ENCODE data around the gene MYO5B. TPM values are rescaled to one million over a fixed set of nuclear protein-coding genes. Genes with fewer than 3 reads are reported as not detected.

The MYO5B gene
- total and polyA plus RNA-seq, 2 experiments from 2014 or later: 20.3 to 41.9 TPM

GRCh38 chr18:50006470-50007046 is 188.4 kb downstream of the MYO5B start:
- Histone ChIP-seq H3K36me3 (replicated peaks; ENCODE audit: insufficient read depth, low read depth) (no peaks in the 10 kb centered on the region), H3K27me3 (no peaks in the 10 kb centered on the region), H3K27ac (no peak overlapping the region), H3K4me3 (no peak overlapping the region), H4K20me1 (ENCODE audit: insufficient read depth, poor library complexity, severe bottlenecking) (no peaks in the 10 kb centered on the region), H3K4me2 (no peak overlapping the region), H2AFZ (no peak overlapping the region), H3K4me1 (ENCODE audit: insufficient read depth) (peaks cover 1% of the 10 kb centered on the region), H3K9me2 (replicated peaks; ENCODE audit: insufficient read depth) (no peaks in the 10 kb centered on the region), H3K79me2 (no peaks in the 10 kb centered on the region), H3K9me3 (ENCODE audit: low read depth) (no peaks in the 10 kb centered on the region)
- TF ChIP-seq EZH2phosphoT487 (IDR thresholded peaks at IDR 0.05; ENCODE audit: low read depth, severe bottlenecking, unreplicated experiment) (no peak), CTCF (IDR thresholded peaks at IDR 0.05; ENCODE audit: poor library complexity) (no peak), EZH2 (IDR thresholded peaks at IDR 0.05; ENCODE audit: borderline replicate concordance) (no peak)
- WGBS (ENCODE audit: low lambda C conversion rate, missing lambda C conversion rate): 86% methylated on average over 2 of the region's 2 CpGs
- DNase-seq (ENCODE audit: low spot score): no peak

GRCh38 chr18:50004013-50004412 is 190.9 kb downstream of the MYO5B start:
- Histone ChIP-seq H3K27me3 (no peaks in the 10 kb centered on the region), H3K4me2 (no peak overlapping the region), H3K4me1 (ENCODE audit: insufficient read depth) (no peaks in the 10 kb centered on the region), H3K27ac (no peak overlapping the region), H3K79me2 (no peaks in the 10 kb centered on the region), H3K9me3 (ENCODE audit: low read depth) (no peaks in the 10 kb centered on the region), H3K9me2 (replicated peaks; ENCODE audit: insufficient read depth) (no peaks in the 10 kb centered on the region), H2AFZ (no peak overlapping the region), H3K36me3 (replicated peaks; ENCODE audit: insufficient read depth, low read depth) (no peaks in the 10 kb centered on the region), H3K4me3 (no peak overlapping the region), H4K20me1 (ENCODE audit: insufficient read depth, poor library complexity, severe bottlenecking) (no peaks in the 10 kb centered on the region)
- DNase-seq (ENCODE audit: low spot score): no peak
- TF ChIP-seq EZH2 (IDR thresholded peaks at IDR 0.05; ENCODE audit: borderline replicate concordance) (no peak), CTCF (IDR thresholded peaks at IDR 0.05; ENCODE audit: poor library complexity) (no peak), EZH2phosphoT487 (IDR thresholded peaks at IDR 0.05; ENCODE audit: low read depth, severe bottlenecking, unreplicated experiment) (no peak)
- 88% methylated on average over 4 of the region's 4 CpGs for WGBS (ENCODE audit: low lambda C conversion rate, missing lambda C conversion rate)

GRCh38 chr18:50002781-50003180 is 192.2 kb downstream of the MYO5B start:
- no peak for TF ChIP-seq EZH2 (IDR thresholded peaks at IDR 0.05; ENCODE audit: borderline replicate concordance)
- TF ChIP-seq CTCF (IDR thresholded peaks at IDR 0.05; ENCODE audit: poor library complexity): no peak
- no peak for TF ChIP-seq EZH2phosphoT487 (IDR thresholded peaks at IDR 0.05; ENCODE audit: low read depth, severe bottlenecking, unreplicated experiment)
- no peaks in the 10 kb centered on the region for H3K79me2 ChIP-seq
- no peaks in the 10 kb centered on the region for H3K4me1 ChIP-seq (ENCODE audit: insufficient read depth)
- WGBS (ENCODE audit: low lambda C conversion rate, missing lambda C conversion rate): 78% methylated on average over 2 of the region's 2 CpGs
- no peaks in the 10 kb centered on the region for H3K27me3 ChIP-seq
- H3K27ac ChIP-seq: no peak overlapping the region
- H3K9me3 ChIP-seq (ENCODE audit: low read depth): no peaks in the 10 kb centered on the region
- H3K9me2 ChIP-seq (replicated peaks; ENCODE audit: insufficient read depth): no peaks in the 10 kb centered on the region
- DNase-seq (ENCODE audit: low spot score): no peak
- H4K20me1 ChIP-seq (ENCODE audit: insufficient read depth, poor library complexity, severe bottlenecking): no peaks in the 10 kb centered on the region
- H3K36me3 ChIP-seq (replicated peaks; ENCODE audit: insufficient read depth, low read depth): no peaks in the 10 kb centered on the region
- no peak overlapping the region for H2AFZ ChIP-seq
- H3K4me3 ChIP-seq: no peak overlapping the region
- no peak overlapping the region for H3K4me2 ChIP-seq

Measured in hepatocyte (in vitro differentiated cells).